DMS79 treated with DMSO at 0.1 percent for 48 hours (cell line): ENCODE data around the gene FMN2.

Source experiments
- DNase-seq: peaks from one replicate; lab custom pipeline; 2025; lab: John Stamatoyannopoulos, UW

Gene FMN2

DNA sequence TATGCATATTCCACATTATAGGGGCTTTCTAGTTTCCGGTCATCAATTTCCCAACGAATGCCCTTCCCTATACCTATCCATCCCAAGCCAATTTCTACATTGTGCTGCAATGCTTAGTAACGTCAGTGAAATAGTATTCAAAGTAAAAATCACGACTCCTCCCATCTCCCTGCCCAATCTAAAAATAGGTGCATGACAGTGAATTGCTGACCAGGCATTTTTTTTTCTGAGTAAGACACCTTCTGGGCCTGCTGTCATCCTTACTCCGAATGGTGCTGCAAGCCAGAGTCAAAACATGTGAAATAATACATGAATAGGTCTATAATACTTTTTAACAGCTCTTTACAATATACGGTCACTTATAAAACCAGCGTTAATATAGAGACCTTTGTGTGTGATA, 400.1 kb downstream of the FMN2 start:
- DNase-seq = no peak

DNA sequence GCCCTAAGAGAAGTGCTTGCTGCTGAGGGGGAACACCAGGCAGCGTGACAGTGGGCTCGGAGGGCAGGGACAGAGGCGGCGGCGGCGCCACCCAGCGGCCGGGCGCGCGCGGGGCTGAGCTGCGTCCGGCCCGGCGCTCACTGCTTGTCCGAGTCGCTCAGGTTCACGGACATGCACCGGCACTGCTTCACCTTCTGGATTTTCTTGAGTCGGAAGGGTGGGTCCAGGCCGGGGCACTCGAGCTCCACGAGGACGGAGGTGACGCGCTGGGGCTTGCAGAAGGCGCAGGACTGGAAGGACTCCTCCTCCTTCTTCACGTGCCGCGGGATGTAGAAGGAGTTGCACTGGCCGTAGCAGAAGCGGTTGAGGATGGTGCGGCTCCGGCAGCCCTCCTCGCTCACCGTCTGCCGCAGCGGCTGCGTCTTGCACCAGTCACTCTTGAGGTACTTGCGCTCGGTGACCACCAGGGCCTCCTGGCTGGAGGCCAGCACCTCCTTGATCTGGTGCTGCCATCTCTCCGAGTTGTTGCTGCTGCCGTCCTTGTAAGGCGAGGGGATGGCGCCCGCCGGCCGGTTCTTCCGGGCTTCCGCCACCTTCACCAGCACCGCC, 401.3 kb downstream of the FMN2 start:
- DNase-seq = no peak

DNA sequence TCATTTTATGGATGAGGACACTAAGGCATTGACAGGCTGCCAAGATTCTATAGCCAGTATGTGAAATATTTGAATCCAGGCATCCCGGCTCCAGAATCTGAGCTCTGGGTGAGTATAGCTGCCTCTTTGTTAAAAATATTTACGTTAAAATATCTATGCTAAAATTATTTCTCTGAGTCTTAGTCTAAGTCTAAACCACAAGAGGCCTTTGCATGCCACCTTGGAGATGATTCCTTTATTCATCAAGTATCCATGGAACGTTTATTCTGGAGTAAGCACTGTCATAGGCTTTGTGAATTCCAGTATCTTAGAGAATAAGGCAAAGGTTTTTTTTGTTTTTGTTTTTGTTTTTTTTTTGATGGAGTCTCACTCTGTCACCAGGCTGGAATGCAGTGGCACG, 403.9 kb downstream of the FMN2 start:
- no peak for DNase-seq

DNA sequence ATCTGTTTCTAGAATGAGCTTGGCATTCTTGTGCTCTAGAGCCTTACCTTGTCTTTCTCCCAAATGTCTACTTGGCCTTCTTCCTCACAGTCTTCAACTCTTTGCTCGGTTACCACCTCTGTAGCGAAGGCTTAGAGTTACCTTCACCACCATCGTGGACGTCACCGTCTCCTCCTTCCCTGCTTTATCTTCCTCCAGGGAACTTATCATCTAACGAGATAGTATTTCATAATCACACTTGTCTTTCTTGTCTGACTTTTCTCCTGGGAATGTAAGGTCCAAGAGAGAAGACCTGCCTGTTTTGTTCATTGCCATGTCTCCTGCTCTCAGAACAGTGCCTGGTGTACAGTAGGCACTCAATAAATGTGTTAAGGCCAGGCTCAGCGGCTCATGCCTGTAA, 404.7 kb downstream of the FMN2 start:
- no peak for DNase-seq

DNA sequence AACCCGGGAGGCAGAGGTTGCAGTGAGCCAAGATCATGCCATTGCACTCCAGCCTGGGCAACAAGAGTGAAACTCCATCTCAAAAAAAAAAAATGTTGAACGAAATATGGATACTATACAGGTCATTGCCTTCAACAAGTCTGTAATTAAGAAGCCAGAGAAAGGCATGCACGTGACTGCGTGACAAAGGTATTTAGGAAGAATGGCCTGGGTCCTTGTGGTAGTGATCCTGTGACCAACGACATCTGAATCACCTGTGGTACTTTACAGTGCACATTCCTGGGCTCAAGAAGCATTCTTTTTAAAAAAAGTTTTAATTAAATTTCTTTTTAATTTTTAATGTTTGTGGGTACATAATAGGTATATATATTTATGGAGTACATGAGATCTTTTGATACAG, 405.3 kb downstream of the FMN2 start:
- DNase-seq = no peak

DNA sequence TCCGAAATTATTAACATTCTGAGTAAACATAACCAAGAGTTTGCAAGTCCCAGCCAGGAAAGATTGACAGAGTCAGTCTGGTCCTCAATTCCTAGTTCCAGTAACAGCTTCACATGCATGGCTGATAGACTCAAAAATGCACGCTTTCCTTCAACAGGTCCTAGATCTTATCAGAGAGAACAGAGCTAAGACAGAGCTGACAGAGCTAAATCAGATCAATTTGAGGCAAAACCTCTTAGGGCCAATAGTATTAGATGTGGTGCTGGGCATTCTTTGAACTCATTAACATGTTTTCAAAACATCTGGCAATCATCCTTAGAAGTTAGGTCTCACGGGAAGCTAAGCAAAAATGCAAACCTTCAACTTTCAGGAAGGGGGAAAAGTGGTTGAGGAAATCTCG, 406.2 kb downstream of the FMN2 start:
- no peak for DNase-seq

DNA sequence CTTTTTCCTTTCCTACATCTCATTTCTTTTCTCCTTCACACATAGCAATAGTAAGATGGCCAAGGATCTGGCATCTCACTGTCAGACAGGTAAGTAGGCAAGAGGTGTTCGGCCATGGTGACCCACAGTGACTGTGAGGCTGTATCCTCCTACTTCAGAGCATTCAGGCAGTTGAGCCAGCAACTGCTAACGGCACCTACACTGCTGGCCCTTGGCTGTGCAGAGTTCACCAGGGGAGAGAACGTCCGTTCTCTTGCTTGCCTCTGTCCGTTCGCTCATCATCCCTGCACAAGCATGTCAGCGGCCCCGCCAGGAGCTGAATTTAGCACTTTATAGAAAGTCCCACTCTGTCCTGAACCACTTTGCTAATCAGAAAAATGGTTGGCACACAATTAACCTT, 406.7 kb downstream of the FMN2 start:
- DNase-seq = no peak

DNA sequence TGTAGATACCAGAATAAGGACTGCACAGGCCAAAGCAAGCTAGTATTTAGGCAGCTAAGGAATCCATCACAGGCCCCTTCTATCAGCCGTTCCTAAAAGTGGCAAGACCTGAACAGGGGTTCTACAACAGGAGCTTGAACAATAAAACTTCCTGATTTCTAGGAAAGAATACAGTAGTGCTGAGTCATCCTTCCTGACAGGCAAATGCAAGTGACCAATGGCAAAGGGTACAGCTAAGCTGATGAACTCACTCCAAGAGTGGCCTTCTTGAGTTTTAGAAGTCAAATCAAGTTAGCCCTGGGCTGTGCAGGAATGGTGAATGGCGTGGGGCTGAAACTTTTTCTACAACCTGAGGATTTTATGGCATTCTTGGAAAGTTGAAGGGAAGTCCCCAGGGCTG, 407.3 kb downstream of the FMN2 start:
- DNase-seq = no peak

DNA sequence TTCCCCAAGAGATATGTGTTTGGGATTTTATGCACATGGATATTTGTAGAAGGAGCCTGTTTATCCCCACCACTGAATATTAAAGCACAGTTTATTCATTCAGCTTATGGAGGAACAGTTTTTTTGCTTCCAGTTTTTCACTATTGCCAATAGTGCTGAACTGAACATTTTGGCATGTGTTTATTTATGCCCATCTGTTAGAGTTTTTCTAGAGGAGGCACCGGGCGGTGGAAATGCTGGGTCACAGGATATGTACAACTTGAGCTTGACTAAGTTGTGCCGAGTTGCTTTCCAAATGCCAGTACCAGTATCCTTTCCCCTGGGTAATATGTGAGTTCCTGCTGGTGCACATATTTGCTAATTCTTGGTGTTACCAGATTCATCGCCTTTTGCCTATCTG, 409.0 kb downstream of the FMN2 start:
- DNase-seq = no peak

DNA sequence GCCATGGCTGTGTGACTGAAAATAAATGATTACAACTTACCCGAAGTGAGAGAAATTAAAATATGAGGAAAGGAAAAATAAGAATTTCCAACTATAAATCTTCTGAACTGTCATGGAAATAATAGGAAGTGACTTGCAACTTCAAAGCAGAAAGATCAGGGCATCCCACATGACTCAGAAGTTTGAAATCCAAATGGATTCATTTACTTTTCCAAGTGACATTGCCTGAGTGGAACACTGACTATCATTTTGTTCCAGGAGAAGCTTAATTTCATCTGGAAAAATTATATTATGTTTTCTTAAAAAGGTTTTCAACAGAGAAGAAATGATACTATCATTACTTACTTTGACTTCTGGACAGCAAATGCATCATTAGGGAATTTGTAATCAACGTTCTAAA, 409.4 kb downstream of the FMN2 start:
- DNase-seq = no peak

DNA sequence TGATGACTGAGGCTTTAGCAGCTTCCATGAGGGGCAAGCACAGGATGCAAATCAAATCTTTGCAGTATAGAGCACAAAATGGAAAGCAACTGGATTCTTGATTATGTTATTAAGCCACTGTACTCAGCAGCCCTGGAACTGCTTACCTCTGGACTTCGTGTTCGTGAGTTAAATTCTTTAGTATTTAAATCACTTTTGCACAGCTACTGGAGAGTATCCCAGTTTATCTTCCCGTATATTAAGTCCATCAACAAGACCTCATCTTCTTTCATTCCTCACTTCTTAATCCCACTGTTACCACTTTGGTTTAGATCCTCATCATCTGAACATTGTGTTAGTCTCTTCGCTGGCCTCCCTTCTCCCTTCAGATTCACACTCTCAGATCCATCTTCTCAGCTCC, 411.4 kb downstream of the FMN2 start:
- no peak for DNase-seq

DNA sequence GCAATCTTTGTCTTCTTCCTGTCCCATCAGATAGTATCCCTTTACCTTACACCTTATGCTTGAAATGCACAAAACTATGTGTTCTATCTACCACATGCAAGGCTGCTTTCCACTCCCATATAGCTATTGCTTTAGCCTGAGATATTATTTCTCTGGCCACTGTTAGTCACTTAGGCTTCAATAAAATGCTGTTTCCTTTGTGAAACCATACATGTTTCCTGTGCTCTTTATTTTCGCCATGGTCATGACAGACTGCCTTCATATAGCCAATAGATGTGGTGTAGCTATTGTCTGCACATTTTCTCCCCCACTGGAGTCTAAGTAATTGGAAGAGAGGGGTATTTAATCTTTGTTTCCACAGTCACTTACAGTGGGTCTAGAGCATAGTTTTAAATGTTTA, 411.9 kb downstream of the FMN2 start:
- DNase-seq = no peak

DNA sequence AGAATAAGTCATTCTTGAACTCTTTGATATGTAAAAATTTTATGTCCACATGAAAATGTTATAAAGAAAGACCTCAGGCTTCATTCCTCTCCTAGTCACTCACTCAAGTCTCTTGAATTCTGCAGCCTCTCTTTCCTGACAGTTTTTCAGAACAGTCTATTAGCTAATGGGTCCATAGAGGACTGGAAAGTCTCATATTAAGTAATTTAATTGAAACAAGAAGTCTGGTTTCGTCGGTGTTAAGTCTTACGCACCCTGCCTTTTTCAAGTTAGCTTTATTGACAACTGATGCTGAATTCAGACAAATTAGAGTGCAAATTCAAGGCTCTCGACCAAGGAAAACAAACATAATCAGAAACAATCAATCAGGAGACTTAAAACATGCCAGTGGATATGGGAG, 414.5 kb downstream of the FMN2 start:
- DNase-seq = no peak

DNA sequence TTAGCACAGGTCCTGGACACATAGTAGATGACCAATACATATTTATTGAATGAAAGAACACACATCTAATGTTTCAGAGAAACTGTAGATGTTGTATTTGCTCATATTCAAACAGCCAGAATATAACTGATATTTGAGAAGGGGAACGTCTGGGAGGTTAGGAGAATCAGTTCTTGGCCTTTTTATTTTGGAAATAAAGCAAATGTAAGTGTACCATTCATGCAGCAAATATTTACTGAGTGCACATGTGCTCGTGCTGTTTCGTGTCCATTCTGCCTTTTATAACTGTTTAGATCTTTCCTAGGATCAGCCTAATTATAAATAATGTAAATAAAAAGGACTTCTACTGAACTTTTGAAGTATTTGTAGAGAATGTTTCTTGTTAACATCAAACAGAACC, 416.5 kb downstream of the FMN2 start:
- no peak for DNase-seq

DNA sequence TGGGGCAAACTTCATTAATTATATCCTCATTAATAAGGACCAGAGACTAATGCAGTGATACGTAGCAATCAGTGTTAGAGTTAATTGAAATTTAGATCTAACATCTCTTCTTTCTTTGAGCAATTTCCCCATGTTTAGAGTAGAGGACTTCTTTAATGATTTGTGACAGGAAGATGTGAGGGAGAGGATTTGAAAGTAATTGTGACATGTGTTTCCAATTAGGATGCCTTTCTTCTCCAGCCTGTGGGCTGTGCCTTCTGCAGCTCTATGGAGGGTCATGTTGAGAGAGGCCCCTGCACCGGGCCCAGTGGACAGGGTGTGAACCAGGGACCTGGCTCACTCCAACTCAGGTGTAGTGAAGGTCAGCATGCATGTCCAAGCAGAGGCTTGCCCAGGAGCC, 417.3 kb downstream of the FMN2 start:
- DNase-seq = no peak

DNA sequence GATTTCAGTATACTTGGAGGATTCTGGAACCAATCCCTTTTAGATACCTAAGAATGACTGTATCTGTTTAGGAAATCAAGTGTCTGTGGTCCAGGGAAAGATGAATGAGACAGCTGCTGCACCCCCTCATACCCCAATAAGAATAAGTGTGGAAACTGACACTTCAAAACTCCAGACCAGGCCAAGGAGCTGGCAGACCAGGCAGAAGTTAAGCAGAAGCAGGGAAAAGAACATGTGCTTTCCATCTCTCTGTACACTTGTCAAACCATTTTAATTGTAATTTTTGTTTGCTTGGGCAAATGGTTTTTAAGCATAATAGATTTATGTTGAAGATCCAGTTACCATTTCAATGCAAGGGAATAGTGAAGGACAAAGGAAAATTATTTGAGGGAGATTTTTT, 420.1 kb downstream of the FMN2 start:
- no peak for DNase-seq

DNA sequence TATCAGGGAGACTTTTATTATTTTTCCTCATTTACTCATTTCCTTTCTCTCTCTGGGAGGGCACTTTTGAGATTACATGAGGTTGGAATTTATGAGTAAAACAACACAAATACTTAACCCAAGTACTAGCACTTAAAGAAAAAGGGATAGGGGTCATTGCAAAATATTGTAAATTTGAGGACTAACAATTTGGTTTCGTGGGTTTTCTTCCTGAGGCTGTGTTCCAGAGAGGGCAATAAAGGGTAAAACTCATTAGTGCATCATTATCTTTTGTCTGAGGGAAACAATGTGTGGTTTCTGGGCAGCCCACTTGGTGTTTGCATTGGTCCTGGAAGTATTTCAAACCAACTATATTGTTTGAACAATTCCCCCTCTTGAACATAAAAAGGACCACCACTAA, 423.8 kb downstream of the FMN2 start:
- DNase-seq = no peak

DNA sequence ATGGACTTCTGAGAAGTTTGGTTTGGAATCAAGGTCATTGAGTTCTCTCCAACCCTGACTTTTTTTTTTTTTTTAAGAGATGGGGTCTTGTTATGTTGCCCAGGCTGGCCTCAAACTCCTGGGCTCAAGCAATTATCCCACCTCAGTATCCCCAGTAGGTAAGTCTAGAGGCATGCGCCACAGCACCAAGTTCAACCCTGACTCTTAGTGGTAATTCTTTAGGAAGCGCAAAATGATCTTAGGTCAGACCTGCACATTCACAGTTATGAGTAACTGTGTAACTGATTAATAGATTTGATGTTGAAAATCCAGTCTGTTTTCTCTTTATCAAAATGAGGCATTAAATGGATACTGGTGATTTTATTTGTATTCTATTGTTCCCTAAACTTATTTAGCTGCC, 424.4 kb downstream of the FMN2 start:
- DNase-seq = no peak

DNA sequence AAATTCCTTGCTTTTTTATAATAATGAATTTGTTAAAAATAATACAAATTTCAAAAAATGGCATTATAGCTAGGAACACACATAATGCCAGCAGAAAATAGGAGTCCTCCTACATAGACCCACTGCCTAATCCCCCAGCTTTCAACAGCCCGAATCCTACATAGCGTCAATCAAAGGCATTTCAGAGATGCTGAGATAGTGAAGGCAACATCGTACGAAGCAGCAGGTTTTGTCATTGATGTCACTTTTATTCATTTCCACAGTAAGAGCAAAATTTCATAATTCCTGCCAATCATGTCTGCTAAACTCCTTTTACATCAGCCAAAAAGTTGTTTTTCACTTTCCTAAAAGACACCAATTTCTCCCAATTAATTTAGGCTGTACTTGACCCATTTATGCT, 426.2 kb downstream of the FMN2 start:
- DNase-seq = no peak

DNA sequence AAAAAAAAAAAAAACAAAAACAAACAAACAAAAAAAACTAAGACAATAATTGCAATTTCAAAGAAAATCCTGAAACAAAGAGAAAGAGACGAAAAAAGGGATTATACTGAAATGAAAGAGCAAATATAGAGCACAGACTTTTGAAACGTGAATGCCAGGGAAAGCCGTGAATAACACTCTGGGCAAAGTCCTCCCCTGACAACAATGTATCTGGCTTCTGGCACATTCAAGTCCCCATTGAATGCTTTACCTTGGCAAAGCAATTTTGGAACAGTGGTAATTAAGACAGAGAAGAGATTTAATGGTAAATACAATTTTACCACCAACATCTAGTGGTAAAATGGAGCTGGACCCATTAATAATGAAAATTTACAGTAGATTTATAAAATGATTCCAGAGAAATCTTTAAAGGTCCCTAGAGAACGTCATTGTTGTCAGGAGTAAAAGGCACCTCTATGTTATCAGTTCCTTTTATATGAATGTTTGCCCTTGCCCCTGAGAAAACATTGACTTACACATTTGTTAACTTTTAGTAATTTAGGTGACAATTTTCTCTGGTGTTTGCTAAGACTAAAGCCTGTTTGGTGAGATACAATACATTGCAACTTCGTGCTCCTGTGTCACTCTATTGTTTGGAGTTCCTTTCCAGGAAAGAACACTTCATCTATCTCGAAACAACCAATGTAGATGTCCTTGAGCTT, 430.6 kb downstream of the FMN2 start:
- no peak for DNase-seq

DNA sequence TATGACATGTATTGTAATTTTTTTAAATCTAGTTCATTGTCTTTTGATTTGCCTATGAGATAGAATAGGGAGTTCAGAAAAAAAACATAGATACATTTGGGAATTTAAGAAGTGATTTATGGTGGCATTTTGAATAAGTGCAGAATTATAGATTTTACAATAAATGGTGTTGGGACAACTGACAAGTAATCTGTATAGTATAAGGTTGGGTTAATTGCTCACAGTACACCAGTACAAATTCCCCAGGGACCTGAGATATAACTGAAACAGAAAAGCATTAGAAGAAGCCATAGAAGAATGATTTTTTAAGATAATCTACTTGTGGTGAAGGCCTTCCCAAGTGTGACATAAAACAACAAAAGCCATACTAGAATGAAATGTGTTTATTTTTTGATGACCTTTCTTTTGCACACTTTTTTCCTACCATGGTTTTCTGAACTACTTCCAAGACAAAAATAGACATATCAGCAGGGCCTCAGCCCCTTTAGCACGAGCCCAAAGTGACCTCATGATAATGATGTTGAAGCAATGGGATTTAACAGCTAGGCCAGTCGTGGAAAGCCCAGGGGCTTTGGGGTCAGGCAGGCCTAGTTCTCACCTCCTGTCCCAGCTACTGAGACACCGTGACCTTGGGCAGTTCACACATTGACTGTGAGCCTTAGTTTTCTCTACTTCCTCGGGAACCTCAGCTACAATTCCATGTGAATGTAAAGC, 432.8 kb downstream of the FMN2 start:
- no peak for DNase-seq
